ENCODE results near the gene KRT86.

KRT86 gene

GRCh38 chr12:52274521-52275120, at the start of gene KRT86:
TSS of gene KRT86 (plus strand) at chr12:52274645. CDS start at chr12:52301917, 27,272 bp downstream.
- no peak for DNase-seq (ENCODE audit: low read depth in 2 of 2)

- no peak for DNase-seq (ENCODE audit: low read depth in 2 of 2)
Measured at GRCh38 chr12:52225752-52226151, 48.7 kb upstream of the KRT86 start.

GRCh38 chr12:52226446-52226845, 48.0 kb upstream of the KRT86 start:
- no peak for DNase-seq (ENCODE audit: low read depth in 2 of 2)

- DNase-seq (ENCODE audit: low read depth in 2 of 2) = no peak
Measured at GRCh38 chr12:52227606-52228166, 46.8 kb upstream of the KRT86 start.

- no peak for DNase-seq (ENCODE audit: low read depth in 2 of 2)
Measured at GRCh38 chr12:52228366-52228765, 46.1 kb upstream of the KRT86 start.

GRCh38 chr12:52228931-52229330, 45.5 kb upstream of the KRT86 start:
- DNase-seq (ENCODE audit: low read depth in 2 of 2) = no peak

GRCh38 chr12:52229836-52230343, 44.6 kb upstream of the KRT86 start:
- DNase-seq (ENCODE audit: low read depth in 2 of 2) = no peak

GRCh38 chr12:52230364-52231281, 43.8 kb upstream of the KRT86 start:
- no peak for DNase-seq (ENCODE audit: low read depth in 2 of 2)

- no peak for DNase-seq (ENCODE audit: low read depth in 2 of 2)
Measured at GRCh38 chr12:52231305-52232202, 42.9 kb upstream of the KRT86 start.

- DNase-seq (ENCODE audit: low read depth in 2 of 2) = no peak
Measured at GRCh38 chr12:52232203-52232673, 42.2 kb upstream of the KRT86 start.

GRCh38 chr12:52232674-52233461, 41.6 kb upstream of the KRT86 start, which contains the start of gene KRT7:
TSS of gene KRT7 (plus strand) at chr12:52233243. CDS start at chr12:52233297, 54 bp downstream.
- no peak for DNase-seq (ENCODE audit: low read depth in 2 of 2)

GRCh38 chr12:52233462-52234207, 40.8 kb upstream of the KRT86 start:
- DNase-seq (ENCODE audit: low read depth in 2 of 2) = no peak

- DNase-seq (ENCODE audit: low read depth in 2 of 2) = no peak
Measured at GRCh38 chr12:52234223-52234810, 40.1 kb upstream of the KRT86 start.

GRCh38 chr12:52235001-52235764, 39.3 kb upstream of the KRT86 start:
- DNase-seq (ENCODE audit: low read depth in 2 of 2) = no peak

GRCh38 chr12:52235822-52236361, 38.6 kb upstream of the KRT86 start:
- no peak for DNase-seq (ENCODE audit: low read depth in 2 of 2)

- DNase-seq (ENCODE audit: low read depth in 2 of 2) = no peak
Measured at GRCh38 chr12:52236386-52237050, 37.9 kb upstream of the KRT86 start.

GRCh38 chr12:52238207-52238840, 36.1 kb upstream of the KRT86 start:
- no peak for DNase-seq (ENCODE audit: low read depth in 2 of 2)
